Neural progenitor cell (in vitro differentiated cells): ENCODE results near the gene CHI3L1. TPM values are rescaled to one million over a fixed set of nuclear protein-coding genes. Genes with fewer than 3 reads are reported as not detected.

Source experiments
- DNase-seq: peaks from one replicate; pipeline ENCODE4 v3.0.0-alpha.2; 2016; ENCODE audit warnings: low spot score
- H2AFZ ChIP-seq: fragments of 200-600 bp; sonication (generic); replicated peaks from 2 replicates; pipeline ENCODE4 v1.6.1; 2016; ENCODE audit warnings: antibody characterized with exemption
- H3F3A ChIP-seq: fragments of 200-600 bp; sonication (generic); 2 replicates; pipeline ENCODE4 v1.6.1; 2016; ENCODE audit warnings: antibody characterized with exemption, low read depth
- H3K27ac ChIP-seq: fragments of 200-600 bp; sonication (generic); 2 replicates; pipeline ENCODE4 v1.5.1; 2016; ENCODE audit warnings: mild to moderate bottlenecking
- H3K27me3 ChIP-seq: fragments of 200-600 bp; sonication (generic); 2 replicates; pipeline ENCODE4 v1.6.1; 2016; ENCODE audit warnings: mild to moderate bottlenecking, moderate library complexity
- H3K36me3 ChIP-seq: fragments of 200-600 bp; sonication (generic); 2 replicates; pipeline ENCODE4 v1.5.1; 2016
- H3K4me1 ChIP-seq: fragments of 200-600 bp; sonication (generic); 2 replicates; pipeline ENCODE4 v1.6.1; 2016; ENCODE audit warnings: mixed run types
- H3K4me2 ChIP-seq: fragments of 200-600 bp; sonication (generic); 2 replicates; pipeline ENCODE4 v1.6.1; 2016
- H3K4me3 ChIP-seq: fragments of 200-600 bp; sonication (generic); 2 replicates; pipeline ENCODE4 v1.5.1; 2016
- H3K79me2 ChIP-seq: fragments of 200-600 bp; sonication (generic); 2 replicates; pipeline ENCODE4 v1.6.1; 2016; ENCODE audit warnings: low read depth
- H3K9ac ChIP-seq: fragments of 200-600 bp; sonication (generic); 2 replicates; pipeline ENCODE4 v1.6.1; 2016
- H3K9me3 ChIP-seq: fragments of 200-600 bp; sonication (generic); 2 replicates; pipeline ENCODE4 v1.5.1; 2016; ENCODE audit warnings: low read depth
- H4K20me1 ChIP-seq: fragments of 200-600 bp; sonication (generic); 2 replicates; pipeline ENCODE4 v1.6.1; 2016; ENCODE audit warnings: low read depth
- H3K27ac Mint-ChIP-seq: 3 replicates; pipeline ENCODE4 v1.8.0; 2021; ENCODE audit warnings: mixed read lengths
- H3K27me3 Mint-ChIP-seq: 2 replicates; pipeline ENCODE4 v1.8.0; 2022; ENCODE audit warnings: low read depth, mild to moderate bottlenecking, inconsistent platforms, moderate library complexity, mixed read lengths; ENCODE audit not compliant: insufficient read depth
- H3K36me3 Mint-ChIP-seq: 3 replicates; pipeline ENCODE4 v1.8.0; 2021; ENCODE audit warnings: mixed read lengths
- H3K4me1 Mint-ChIP-seq: 3 replicates; pipeline ENCODE4 v1.8.0; 2021; ENCODE audit warnings: mixed read lengths
- H3K4me3 Mint-ChIP-seq: 3 replicates; pipeline ENCODE4 v1.8.0; 2021; ENCODE audit warnings: mild to moderate bottlenecking, moderate library complexity, mixed read lengths
- H3K9me3 Mint-ChIP-seq: 3 replicates; pipeline ENCODE4 v1.8.0; 2020; ENCODE audit warnings: mixed read lengths
- CTCF ChIP-seq: fragments of 200-600 bp; sonication (generic); IDR thresholded peaks from 2 replicates; pipeline ENCODE4 v1.5.1; 2017; ENCODE audit warnings: antibody characterized with exemption, mild to moderate bottlenecking
- EZH2 ChIP-seq: fragments of 200-600 bp; sonication (generic); IDR thresholded peaks from 2 replicates; pipeline ENCODE4 v1.6.1; 2017; ENCODE audit warnings: antibody characterized with exemption, mild to moderate bottlenecking, moderate library complexity
- EZH2phosphoT487 ChIP-seq: fragments of 200-600 bp; sonication (generic); IDR thresholded peaks from 2 replicates; pipeline ENCODE4 v1.6.1; 2017; ENCODE audit warnings: antibody characterized with exemption
- total RNA-seq: library from RNA; depleted of rRNA; stranded (reverse); fragments of >200 nt; gene quantifications from 2 replicates; pipeline ENCODE4 v1.2.3, GENCODE V29; 2015; ENCODE audit warnings: low replicate concordance

CHI3L1 gene
- total RNA-seq, 1 donor from 2014 or later: 0.95 TPM

- no peaks in the 10 kb centered on the region for H4K20me1 ChIP-seq
- H3K4me3 ChIP-seq: no peak overlapping the region
- peaks cover 4% of the 10 kb centered on the region for H3K27me3 Mint-ChIP-seq
- peaks cover 19% of the 10 kb centered on the region for H3K36me3 Mint-ChIP-seq
- H3F3A ChIP-seq: peaks cover 5% of the 10 kb centered on the region
- H3K9me3 ChIP-seq: no peaks in the 10 kb centered on the region
- H3K27ac ChIP-seq: no peak overlapping the region
- no peak overlapping the region for H3K4me2 ChIP-seq
- TF ChIP-seq CTCF (no peak), EZH2 (no peak), EZH2phosphoT487 (no peak)
- H3K4me3 Mint-ChIP-seq: no peak overlapping the region
- no peaks in the 10 kb centered on the region for H3K79me2 ChIP-seq
- H3K4me1 Mint-ChIP-seq: peaks cover 20% of the 10 kb centered on the region
- no peak overlapping the region for H2AFZ ChIP-seq
- H3K9me3 Mint-ChIP-seq: peaks cover 10% of the 10 kb centered on the region
- peaks cover 22% of the 10 kb centered on the region for H3K4me1 ChIP-seq
- H3K36me3 ChIP-seq: no peaks in the 10 kb centered on the region
- no peak for DNase-seq
- H3K27me3 ChIP-seq: no peaks in the 10 kb centered on the region
- no peak overlapping the region for H3K9ac ChIP-seq
- no peak overlapping the region for H3K27ac Mint-ChIP-seq
Observed at GRCh38 chr1:203158423-203158822, 28.1 kb downstream of the CHI3L1 start.

- Histone ChIP-seq H3K36me3 (no peaks in the 10 kb centered on the region), H3K27me3 (no peaks in the 10 kb centered on the region), H3K4me3 (no peak overlapping the region), H3K27ac (no peak overlapping the region), H3K4me2 (no peak overlapping the region), H4K20me1 (no peaks in the 10 kb centered on the region), H3K9ac (no peak overlapping the region), H3F3A (peaks cover 26% of the 10 kb centered on the region), H3K9me3 (no peaks in the 10 kb centered on the region), H3K4me1 (peaks cover 44% of the 10 kb centered on the region), H2AFZ (no peak overlapping the region), H3K79me2 (no peaks in the 10 kb centered on the region)
- H3K27me3 Mint-ChIP-seq: peaks cover 8% of the 10 kb centered on the region
- H3K4me3 Mint-ChIP-seq: no peak overlapping the region
- TF ChIP-seq EZH2phosphoT487 (no peak), CTCF (no peak), EZH2 (no peak)
- DNase-seq: no peak
- peaks cover 20% of the 10 kb centered on the region for H3K36me3 Mint-ChIP-seq
- peaks cover 42% of the 10 kb centered on the region for H3K4me1 Mint-ChIP-seq
- H3K9me3 Mint-ChIP-seq: peaks cover 10% of the 10 kb centered on the region
- H3K27ac Mint-ChIP-seq: no peak overlapping the region
Observed at GRCh38 chr1:203156280-203156679, 30.2 kb downstream of the CHI3L1 start.

GRCh38 chr1:203153989-203154821 is 32.3 kb downstream of the CHI3L1 start:
- Histone ChIP-seq H3K27ac (no peak overlapping the region), H3F3A (peaks cover 29% of the 10 kb centered on the region), H3K4me1 (peaks cover 58% of the 10 kb centered on the region), H4K20me1 (no peaks in the 10 kb centered on the region), H3K4me2 (peak overlapping the region; percentile 66), H3K4me3 (no peak overlapping the region), H3K79me2 (no peaks in the 10 kb centered on the region), H3K36me3 (no peaks in the 10 kb centered on the region), H3K9ac (no peak overlapping the region), H3K9me3 (no peaks in the 10 kb centered on the region), H3K27me3 (no peaks in the 10 kb centered on the region), H2AFZ (no peak overlapping the region)
- Mint-ChIP-seq H3K4me3 (no peak overlapping the region), H3K36me3 (peaks cover 17% of the 10 kb centered on the region), H3K27me3 (peaks cover 6% of the 10 kb centered on the region), H3K4me1 (peaks cover 53% of the 10 kb centered on the region), H3K27ac (peak overlapping the region; percentile 12), H3K9me3 (peaks cover 10% of the 10 kb centered on the region)
- no peak for DNase-seq
- TF ChIP-seq EZH2: no peak
- TF ChIP-seq CTCF: no peak
- TF ChIP-seq EZH2phosphoT487: no peak
